Trophoblast cell (in vitro differentiated cells and primary cell): ENCODE results near the gene RASEF.

Experiments used
- DNase-seq, 2 donors: peaks; one replicate each; pipeline ENCODE4 v3.0.0-alpha.2; 2016
- H2AFZ ChIP-seq: 2 replicates; pipeline ENCODE4 v1.6.1; 2013; ENCODE audit warnings: low read length, moderate library complexity, mild to moderate bottlenecking; ENCODE audit not compliant: insufficient read depth, poor library complexity
- H2AK5ac ChIP-seq: 2 replicates; pipeline ENCODE4 v1.6.1; 2013; ENCODE audit warnings: mild to moderate bottlenecking, low read length
- H2BK120ac ChIP-seq: 2 replicates; pipeline ENCODE4 v1.6.1; 2013; ENCODE audit warnings: low read length, mild to moderate bottlenecking, moderate library complexity; ENCODE audit not compliant: insufficient read depth, poor library complexity
- H2BK12ac ChIP-seq: 2 replicates; pipeline ENCODE4 v1.6.1; 2013; ENCODE audit warnings: mild to moderate bottlenecking, low read length, moderate library complexity
- H2BK5ac ChIP-seq: 2 replicates; pipeline ENCODE4 v1.6.1; 2013; ENCODE audit warnings: low read length, low read depth, moderate library complexity, mild to moderate bottlenecking; ENCODE audit not compliant: poor library complexity
- H3K14ac ChIP-seq: 2 replicates; pipeline ENCODE4 v1.6.1; 2013; ENCODE audit warnings: mild to moderate bottlenecking, low read length
- H3K18ac ChIP-seq: 2 replicates; pipeline ENCODE4 v1.6.1; 2013; ENCODE audit warnings: mild to moderate bottlenecking, low read length
- H3K23ac ChIP-seq: 2 replicates; pipeline ENCODE4 v1.6.1; 2013; ENCODE audit warnings: low read length
- H3K27ac ChIP-seq: 2 replicates; pipeline ENCODE4 v1.5.1; 2013; ENCODE audit warnings: low read depth, mild to moderate bottlenecking, inconsistent platforms, low read length, moderate library complexity
- H3K27me3 ChIP-seq: 2 replicates; pipeline ENCODE4 v1.6.1; 2013; ENCODE audit warnings: inconsistent platforms, mild to moderate bottlenecking, low read length, moderate library complexity; ENCODE audit not compliant: insufficient read depth
- H3K36me3 ChIP-seq, 2 experiments: 1 replicate in 1 of 2; 2 replicates in 1 of 2; pipeline ENCODE4 v1.6.1; 2013; ENCODE audit warnings: low read length in 2 of 2, mild to moderate bottlenecking in 2 of 2, moderate library complexity in 1 of 2; ENCODE audit not compliant: insufficient read depth in 2 of 2, control insufficient read depth in 1 of 2
- H3K4ac ChIP-seq: 2 replicates; pipeline ENCODE4 v1.6.1; 2013; ENCODE audit warnings: low read depth, mild to moderate bottlenecking, low read length, moderate library complexity
- H3K4me1 ChIP-seq, 2 experiments: 1 replicate in 1 of 2; 2 replicates in 1 of 2; pipeline ENCODE4 v1.6.1; 2013; ENCODE audit warnings: low read length in 2 of 2, mild to moderate bottlenecking in 2 of 2, moderate library complexity in 1 of 2; ENCODE audit not compliant: insufficient read depth in 2 of 2, control insufficient read depth in 1 of 2
- H3K4me2 ChIP-seq: 2 replicates; pipeline ENCODE4 v1.6.1; 2013; ENCODE audit warnings: inconsistent platforms, mild to moderate bottlenecking, low read length, moderate library complexity
- H3K4me3 ChIP-seq: 2 replicates; pipeline ENCODE4 v1.5.1; 2013; ENCODE audit warnings: mild to moderate bottlenecking, low read depth, low read length, inconsistent platforms
- H3K79me1 ChIP-seq: one replicate; pipeline ENCODE4 v1.6.1; 2013; ENCODE audit warnings: low read length
- H3K79me2 ChIP-seq: 2 replicates; pipeline ENCODE4 v1.6.1; 2013; ENCODE audit warnings: low read length, mild to moderate bottlenecking; ENCODE audit not compliant: control insufficient read depth, insufficient read depth, poor library complexity
- H3K9ac ChIP-seq: 2 replicates; pipeline ENCODE4 v1.6.1; 2013; ENCODE audit warnings: mild to moderate bottlenecking, low read length
- H3K9me3 ChIP-seq: 2 replicates; pipeline ENCODE4 v1.6.1; 2013; ENCODE audit warnings: low read depth, mild to moderate bottlenecking, control low read depth, inconsistent platforms, low read length; ENCODE audit not compliant: insufficient read depth
- H4K12ac ChIP-seq: 2 replicates; pipeline ENCODE4 v1.6.1; 2013; ENCODE audit warnings: low read depth, mild to moderate bottlenecking, low read length, moderate library complexity
- H4K8ac ChIP-seq: 2 replicates; pipeline ENCODE4 v1.6.1; 2013; ENCODE audit warnings: low read depth, mild to moderate bottlenecking, low read length, moderate library complexity
- H4K91ac ChIP-seq: one replicate; pipeline ENCODE4 v1.6.1; 2013; ENCODE audit warnings: low read depth, mild to moderate bottlenecking, low read length, moderate library complexity

RASEF gene

DNA sequence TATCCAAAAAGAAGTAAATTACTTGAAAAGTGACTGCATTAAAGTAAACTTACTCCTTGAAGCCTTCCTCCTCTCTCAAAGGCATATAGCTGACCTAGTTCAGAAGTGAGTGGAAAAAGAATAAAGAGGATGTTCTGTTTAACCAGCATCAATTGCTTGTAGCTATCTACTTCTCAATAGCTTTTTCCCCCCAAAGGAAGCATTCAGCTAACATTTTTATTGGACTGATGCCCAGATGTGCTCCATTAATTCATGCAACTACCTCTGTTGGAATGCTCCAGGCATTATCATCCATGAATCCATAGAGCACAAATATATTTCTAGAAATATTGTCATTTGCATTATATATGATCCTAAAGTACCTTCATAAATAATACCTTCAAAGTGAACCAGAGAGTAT is 132.8 kb downstream of the RASEF start:
- Histone ChIP-seq H3K4me2 (no peak overlapping the region), H3K79me1 (peaks cover 3% of the 10 kb centered on the region), H4K91ac (no peak overlapping the region), H3K18ac (no peak overlapping the region), H4K8ac (no peak overlapping the region), H2BK5ac (no peak overlapping the region), H3K9ac (no peak overlapping the region), H3K14ac (no peak overlapping the region), H3K4me3 (no peak overlapping the region), H3K36me3 (no peaks in the 10 kb centered on the region), H4K12ac (no peak overlapping the region), H3K79me2 (no peaks in the 10 kb centered on the region), H3K27ac (no peak overlapping the region), H3K9me3 (no peaks in the 10 kb centered on the region), H2BK120ac (no peak overlapping the region), H3K23ac (no peak overlapping the region), H2AFZ (no peak overlapping the region), H3K4me1 (peaks cover 0 to 4% of the 10 kb centered on the region in 2 experiments), H3K27me3 (no peaks in the 10 kb centered on the region), H2AK5ac (no peak overlapping the region), H3K4ac (no peak overlapping the region), H2BK12ac (no peak overlapping the region)
- DNase-seq: no peak
